Measurements from ENCODE around the gene CACNA2D3. TPM values are rescaled to one million over a fixed set of nuclear protein-coding genes. Genes with fewer than 3 reads are reported as not detected.
A peak's percentile ranks its signal among the peaks of the same experiment; 100 is the strongest.

The CACNA2D3 gene
- polyA plus RNA-seq, 1 donor from 2014 or later, result 26.2 TPM

GRCh38 chr3:54146506-54147239 lies 24.3 kb downstream of the CACNA2D3 start:
- no peaks in the 10 kb centered on the region for H3K9me3 ChIP-seq (ENCODE audit: low read length)
- no peak overlapping the region for H3K4me3 ChIP-seq (ENCODE audit: low read length)
- H2AFZ ChIP-seq (ENCODE audit: low read depth, low read length), result no peak overlapping the region
- TF ChIP-seq MXI1 (conservative IDR thresholded peaks at IDR 0.05; ENCODE audit: poor library complexity, severe bottlenecking), result no peak
- peak; percentile 92 for TF ChIP-seq CTCF (IDR thresholded peaks at IDR 0.05; ENCODE audit: poor library complexity, severe bottlenecking)
- TF ChIP-seq SMC3 (conservative IDR thresholded peaks at IDR 0.05; ENCODE audit: poor library complexity), result peak; percentile 90
- TF ChIP-seq REST (IDR thresholded peaks at IDR 0.05; ENCODE audit: borderline replicate concordance), result no peak
- no peak for TF ChIP-seq POLR2AphosphoS5 (IDR thresholded peaks at IDR 0.05)
- no peak for TF ChIP-seq EZH2 (IDR thresholded peaks at IDR 0.05; ENCODE audit: borderline replicate concordance, insufficient read depth, low read length, poor library complexity, severe bottlenecking)
- TF ChIP-seq EP300 (conservative IDR thresholded peaks at IDR 0.05; ENCODE audit: poor library complexity, severe bottlenecking), result no peak
- TF ChIP-seq TAF1 (IDR thresholded peaks at IDR 0.05; ENCODE audit: low read depth), result no peak
- peak; percentile 95 for TF ChIP-seq RAD21 (conservative IDR thresholded peaks at IDR 0.05)
- H3K36me3 ChIP-seq (ENCODE audit: insufficient read depth, low read length), result no peaks in the 10 kb centered on the region
- H3K27me3 ChIP-seq (ENCODE audit: insufficient read depth, low read depth, low read length), result no peaks in the 10 kb centered on the region
- no peaks in the 10 kb centered on the region for H3K79me2 ChIP-seq (replicated peaks; ENCODE audit: insufficient read depth, low read length)
- H3K9ac ChIP-seq (ENCODE audit: low read length), result no peak overlapping the region
- H3K27ac ChIP-seq (ENCODE audit: low read length), result no peak overlapping the region
- no peaks in the 10 kb centered on the region for H4K20me1 ChIP-seq (ENCODE audit: insufficient read depth)
- H3K4me2 ChIP-seq (ENCODE audit: low read length), result no peak overlapping the region
- no peaks in the 10 kb centered on the region for H3K9me2 ChIP-seq (ENCODE audit: insufficient read depth, low read length)
- no peaks in the 10 kb centered on the region for H3F3A ChIP-seq (ENCODE audit: insufficient read depth, low read length, poor library complexity, severe bottlenecking)

GRCh38 chr3:54150864-54151467 lies 28.6 kb downstream of the CACNA2D3 start:
- H3K9me3 ChIP-seq (ENCODE audit: low read length), result no peaks in the 10 kb centered on the region
- no peaks in the 10 kb centered on the region for H3K79me2 ChIP-seq (replicated peaks; ENCODE audit: insufficient read depth, low read length)
- no peak overlapping the region for H3K27ac ChIP-seq (ENCODE audit: low read length)
- H4K20me1 ChIP-seq (ENCODE audit: insufficient read depth), result no peaks in the 10 kb centered on the region
- H3K9me2 ChIP-seq (ENCODE audit: insufficient read depth, low read length), result no peaks in the 10 kb centered on the region
- H3K27me3 ChIP-seq (ENCODE audit: insufficient read depth, low read depth, low read length), result no peaks in the 10 kb centered on the region
- no peak for TF ChIP-seq CTCF (IDR thresholded peaks at IDR 0.05; ENCODE audit: poor library complexity, severe bottlenecking)
- TF ChIP-seq EZH2 (IDR thresholded peaks at IDR 0.05; ENCODE audit: borderline replicate concordance, insufficient read depth, low read length, poor library complexity, severe bottlenecking), result no peak
- H3K4me3 ChIP-seq (ENCODE audit: low read length), result no peak overlapping the region
- no peak overlapping the region for H3K4me2 ChIP-seq (ENCODE audit: low read length)
- no peak overlapping the region for H3K9ac ChIP-seq (ENCODE audit: low read length)
- H3K36me3 ChIP-seq (ENCODE audit: insufficient read depth, low read length), result no peaks in the 10 kb centered on the region
- H2AFZ ChIP-seq (ENCODE audit: low read depth, low read length), result no peak overlapping the region
- no peaks in the 10 kb centered on the region for H3F3A ChIP-seq (ENCODE audit: insufficient read depth, low read length, poor library complexity, severe bottlenecking)

All from neural cell (in vitro differentiated cells).